Activated naive CD4-positive, alpha-beta T cell treated with anti-CD3 and anti-CD28 coated beads, Interleukin-2, amount 50 U/mL, for 24 hours (primary cell): Measurements from ENCODE around the gene WBP1.
A peak's percentile ranks its signal among the peaks of the same experiment; 100 is the strongest.
"Not testable (repeated sequence)": the region's sequence is repeated elsewhere in the genome, so short reads cannot be mapped to it uniquely, and the experiment has no call there.

ENCODE experiments used
- H3K27ac Mint-ChIP-seq: one replicate; pipeline ENCODE4 v1.8.0; 2021; ENCODE audit warnings: mild to moderate bottlenecking, mixed read lengths
- H3K27me3 Mint-ChIP-seq: one replicate; pipeline ENCODE4 v1.8.0; 2021; ENCODE audit warnings: mixed read lengths
- H3K36me3 Mint-ChIP-seq: one replicate; pipeline ENCODE4 v1.8.0; 2021; ENCODE audit warnings: mixed read lengths
- H3K4me1 Mint-ChIP-seq: one replicate; pipeline ENCODE4 v1.8.0; 2021; ENCODE audit warnings: mixed read lengths
- H3K4me3 Mint-ChIP-seq: one replicate; pipeline ENCODE4 v1.8.0; 2021; ENCODE audit warnings: mild to moderate bottlenecking, mixed read lengths
- H3K9me3 Mint-ChIP-seq: one replicate; pipeline ENCODE4 v1.8.0; 2021; ENCODE audit warnings: mixed read lengths

The WBP1 gene

GRCh38 chr2:74458132-74458937 is at the start of gene WBP1:
Gene WBP1, plus strand, starts transcription at chr2:74458438. Its CDS starts 165 bp downstream, at chr2:74458603.
- H3K36me3 Mint-ChIP-seq = peaks cover 17% of the 10 kb centered on the region
- H3K4me1 Mint-ChIP-seq = peaks cover 64% of the 10 kb centered on the region
- H3K27ac Mint-ChIP-seq = peak within 1 kb of the TSS; percentile 99
- peak within 1 kb of the TSS; percentile 99 for H3K4me3 Mint-ChIP-seq
- H3K9me3 Mint-ChIP-seq = no peaks in the 10 kb centered on the region
- H3K27me3 Mint-ChIP-seq = no peaks in the 10 kb centered on the region

GRCh38 chr2:74413001-74413698 is 45.1 kb upstream of the WBP1 start:
- Mint-ChIP-seq H3K36me3 (no peaks in the 10 kb centered on the region), H3K27me3 (no peaks in the 10 kb centered on the region), H3K4me1 (peaks cover 22% of the 10 kb centered on the region), H3K9me3 (no peaks in the 10 kb centered on the region), H3K27ac (no peak overlapping the region), H3K4me3 (peak overlapping the region; percentile 57)

- no peak overlapping the region for H3K27ac Mint-ChIP-seq
- peaks cover 22% of the 10 kb centered on the region for H3K4me1 Mint-ChIP-seq
- no peaks in the 10 kb centered on the region for H3K9me3 Mint-ChIP-seq
- H3K27me3 Mint-ChIP-seq = no peaks in the 10 kb centered on the region
- no peaks in the 10 kb centered on the region for H3K36me3 Mint-ChIP-seq
- H3K4me3 Mint-ChIP-seq = peak overlapping the region; percentile 73
These were observed 43.8 kb upstream of the WBP1 start for GRCh38 chr2:74414441-74414840.

- Mint-ChIP-seq H3K27ac (peak overlapping the region; percentile 55), H3K9me3 (no peaks in the 10 kb centered on the region), H3K4me1 (peaks cover 26% of the 10 kb centered on the region), H3K36me3 (no peaks in the 10 kb centered on the region), H3K4me3 (peak overlapping the region; percentile 73), H3K27me3 (no peaks in the 10 kb centered on the region)
These were observed 43.1 kb upstream of the WBP1 start for GRCh38 chr2:74414881-74415761.

- no peaks in the 10 kb centered on the region for H3K9me3 Mint-ChIP-seq
- peak overlapping the region; percentile 76 for H3K27ac Mint-ChIP-seq
- peak overlapping the region; percentile 67 for H3K4me3 Mint-ChIP-seq
- no peaks in the 10 kb centered on the region for H3K27me3 Mint-ChIP-seq
- peaks cover 32% of the 10 kb centered on the region for H3K4me1 Mint-ChIP-seq
- no peaks in the 10 kb centered on the region for H3K36me3 Mint-ChIP-seq
These were observed 42.4 kb upstream of the WBP1 start for GRCh38 chr2:74415762-74416395.

GRCh38 chr2:74416778-74417177 is 41.5 kb upstream of the WBP1 start:
- Mint-ChIP-seq H3K4me1 (peaks cover 38% of the 10 kb centered on the region), H3K9me3 (no peaks in the 10 kb centered on the region), H3K27me3 (no peaks in the 10 kb centered on the region), H3K4me3 (no peak overlapping the region), H3K27ac (no peak overlapping the region), H3K36me3 (no peaks in the 10 kb centered on the region)

- Mint-ChIP-seq H3K27me3 (no peaks in the 10 kb centered on the region), H3K27ac (no peak overlapping the region), H3K4me1 (peaks cover 43% of the 10 kb centered on the region), H3K9me3 (no peaks in the 10 kb centered on the region), H3K36me3 (no peaks in the 10 kb centered on the region), H3K4me3 (no peak overlapping the region)
These were observed 41.0 kb upstream of the WBP1 start for GRCh38 chr2:74417197-74417596.

GRCh38 chr2:74417763-74418162 is 40.5 kb upstream of the WBP1 start:
- Mint-ChIP-seq H3K27me3 (no peaks in the 10 kb centered on the region), H3K36me3 (no peaks in the 10 kb centered on the region), H3K4me3 (no peak overlapping the region), H3K4me1 (peaks cover 45% of the 10 kb centered on the region), H3K9me3 (no peaks in the 10 kb centered on the region), H3K27ac (no peak overlapping the region)

- Mint-ChIP-seq H3K9me3 (no peaks in the 10 kb centered on the region), H3K36me3 (no peaks in the 10 kb centered on the region), H3K27ac (no peak overlapping the region), H3K4me1 (peaks cover 48% of the 10 kb centered on the region), H3K27me3 (no peaks in the 10 kb centered on the region), H3K4me3 (no peak overlapping the region)
These were observed 39.9 kb upstream of the WBP1 start for GRCh38 chr2:74418312-74418711.

- H3K9me3 Mint-ChIP-seq = no peaks in the 10 kb centered on the region
- H3K36me3 Mint-ChIP-seq = no peaks in the 10 kb centered on the region
- H3K27me3 Mint-ChIP-seq = no peaks in the 10 kb centered on the region
- no peak overlapping the region for H3K27ac Mint-ChIP-seq
- peaks cover 41% of the 10 kb centered on the region for H3K4me1 Mint-ChIP-seq
- no peak overlapping the region for H3K4me3 Mint-ChIP-seq
These were observed 38.9 kb upstream of the WBP1 start for GRCh38 chr2:74419345-74419744.

- no peaks in the 10 kb centered on the region for H3K9me3 Mint-ChIP-seq
- H3K27me3 Mint-ChIP-seq = no peaks in the 10 kb centered on the region
- H3K27ac Mint-ChIP-seq = no peak overlapping the region
- peak overlapping the region; percentile 54 for H3K4me3 Mint-ChIP-seq
- peaks cover 41% of the 10 kb centered on the region for H3K4me1 Mint-ChIP-seq
- peaks cover 1% of the 10 kb centered on the region for H3K36me3 Mint-ChIP-seq
These were observed 38.2 kb upstream of the WBP1 start for GRCh38 chr2:74420006-74420405.

GRCh38 chr2:74420443-74421103 is 37.7 kb upstream of the WBP1 start:
- H3K4me3 Mint-ChIP-seq = peak overlapping the region; percentile 100
- H3K27me3 Mint-ChIP-seq, H3K9me3 Mint-ChIP-seq, H3K36me3 Mint-ChIP-seq: not testable (repeated sequence)
- H3K4me1 Mint-ChIP-seq = peaks cover 37% of the 10 kb centered on the region
- H3K27ac Mint-ChIP-seq = peak overlapping the region; percentile 79

- Mint-ChIP-seq H3K4me1 (peaks cover 29% of the 10 kb centered on the region), H3K27ac (peak within 1 kb of the TSS; percentile 97), H3K27me3 (no peaks in the 10 kb centered on the region), H3K9me3 (no peaks in the 10 kb centered on the region), H3K36me3 (peaks cover 5% of the 10 kb centered on the region), H3K4me3 (peak within 1 kb of the TSS; percentile 100)
These were observed 36.9 kb upstream of the WBP1 start, which contains the start of the genes C2orf81 and WDR54 for GRCh38 chr2:74421221-74421870. Gene C2orf81, minus strand, starts transcription at chr2:74421619. Its CDS starts 59 bp downstream, at chr2:74421560. Gene WDR54, plus strand, starts transcription at chr2:74421730. Its CDS starts 424 bp downstream, at chr2:74422154.
